SU-DHL-6 (cell line): ENCODE results near the gene CHP1.

Experiments used
- H2AFZ ChIP-seq: fragments of 200-600 bp; sonication (generic); 2 replicates; pipeline ENCODE4 v1.6.1; 2014; ENCODE audit warnings: low read depth, mild to moderate bottlenecking, moderate library complexity, mixed read lengths, antibody characterized with exemption, low read length; ENCODE audit not compliant: severe bottlenecking
- H3F3A ChIP-seq: fragments of 200-600 bp; shearing (Covaris generic); 2 replicates; pipeline ENCODE4 v1.6.0; 2016; ENCODE audit warnings: antibody characterized with exemption, mild to moderate bottlenecking; ENCODE audit not compliant: insufficient read depth
- H3K27ac ChIP-seq: fragments of 200-600 bp; sonication (generic); 2 replicates; pipeline ENCODE4 v1.5.1; 2016; ENCODE audit warnings: low read depth, mild to moderate bottlenecking, low read length, moderate library complexity, mixed read lengths
- H3K27me3 ChIP-seq: fragments of 200-600 bp; sonication (generic), shearing (Covaris generic); 2 replicates; pipeline ENCODE4 v1.6.0; 2014; ENCODE audit warnings: mild to moderate bottlenecking, low read length
- H3K36me3 ChIP-seq: fragments of 200-600 bp; sonication (generic); 2 replicates; pipeline ENCODE4 v1.6.1; 2014; ENCODE audit warnings: mild to moderate bottlenecking, low read length, mixed read lengths
- H3K4me2 ChIP-seq: fragments of 300-600, 200-600 bp; shearing (Covaris generic), sonication (generic); 2 replicates; pipeline ENCODE4 v1.6.0; 2014; ENCODE audit warnings: low read length, low read depth, mild to moderate bottlenecking; ENCODE audit not compliant: poor library complexity, severe bottlenecking
- H3K4me3 ChIP-seq: fragments of 200-600 bp; sonication (generic); 2 replicates; pipeline ENCODE4 v1.5.1; 2014; ENCODE audit warnings: antibody characterized with exemption, low read length, mild to moderate bottlenecking, mixed read lengths; ENCODE audit not compliant: insufficient read depth, poor library complexity, severe bottlenecking
- H3K79me2 ChIP-seq: fragments of 200-600 bp; sonication (generic); 2 replicates; pipeline ENCODE4 v1.6.1; 2014; ENCODE audit warnings: mild to moderate bottlenecking, low read length, moderate library complexity; ENCODE audit not compliant: insufficient read depth
- H3K9ac ChIP-seq: fragments of 200-600 bp; sonication (generic); 2 replicates; pipeline ENCODE4 v1.7.0; 2014; ENCODE audit warnings: mild to moderate bottlenecking, low read length
- H3K9me2 ChIP-seq: fragments of 200-600 bp; sonication (generic); replicated peaks from 2 replicates; pipeline ENCODE4 v1.6.1; 2014; ENCODE audit warnings: low read length; ENCODE audit not compliant: insufficient read depth
- H3K9me3 ChIP-seq: fragments of 200-600 bp; sonication (generic); 2 replicates; pipeline ENCODE4 v1.6.1; 2014; ENCODE audit warnings: low read length, mixed read lengths; ENCODE audit not compliant: insufficient read depth
- H4K20me1 ChIP-seq: fragments of 200-600 bp; sonication (generic); 2 replicates; pipeline ENCODE4 v1.6.1; 2014; ENCODE audit warnings: low read depth, mild to moderate bottlenecking, antibody characterized with exemption, low read length, moderate library complexity, mixed read lengths
- CTCF ChIP-seq: fragments of 200-600 bp; sonication (generic); IDR thresholded peaks from one replicate; pipeline ENCODE4 v1.5.1; 2017; ENCODE audit warnings: antibody characterized with exemption, mild to moderate bottlenecking, low read length, moderate library complexity; ENCODE audit not compliant: insufficient read depth, poor library complexity, severe bottlenecking
- EZH2phosphoT487 ChIP-seq: fragments of 200-600 bp; sonication (generic), shearing (Covaris generic); conservative IDR thresholded peaks from 2 replicates; pipeline ENCODE4 v1.6.1; 2018; ENCODE audit warnings: mild to moderate bottlenecking, antibody characterized with exemption, low read length, moderate library complexity, mixed read lengths

Gene CHP1

GRCh38 chr15:41219381-41219780 lies 11.7 kb upstream of the CHP1 start:
- H3K4me3 ChIP-seq, result no peak overlapping the region

GRCh38 chr15:41230345-41230649 lies 771 bp upstream of the CHP1 start:
- H4K20me1 ChIP-seq, result no peaks in the 10 kb centered on the region
- H3K79me2 ChIP-seq, result peaks cover 17% of the 10 kb centered on the region
- no peaks in the 10 kb centered on the region for H3K27me3 ChIP-seq
- H3K4me3 ChIP-seq, result peak overlapping the region; percentile 73
- peak overlapping the region; percentile 78 for H2AFZ ChIP-seq
- peak overlapping the region; percentile 80 for H3K4me2 ChIP-seq
- H3F3A ChIP-seq, result peaks cover 5% of the 10 kb centered on the region; the same call in 1 of the 2 replicates
- no peaks in the 10 kb centered on the region; the same call in 1 of the 2 replicates for H3K36me3 ChIP-seq
- no peak for TF ChIP-seq EZH2phosphoT487
- TF ChIP-seq CTCF, result no peak
- H3K9me2 ChIP-seq, result no peaks in the 10 kb centered on the region
- peaks cover 6% of the 10 kb centered on the region; the same call in 1 of the 2 replicates for H3K9me3 ChIP-seq
- H3K9ac ChIP-seq, result 0 out of 2 replicates have a peak overlapping the region, but pooled peaks have one; percentile 64
- H3K27ac ChIP-seq, result no peak overlapping the region

More at GRCh38 chr15:41219381-41219780, 11.7 kb upstream of the CHP1 start:
- no peak overlapping the region for H3K4me2 ChIP-seq
- H3K27me3 ChIP-seq, result no peaks in the 10 kb centered on the region
- H3K36me3 ChIP-seq, result no peaks in the 10 kb centered on the region
- H3K9ac ChIP-seq, result no peak overlapping the region
- H4K20me1 ChIP-seq, result no peaks in the 10 kb centered on the region
- no peak for TF ChIP-seq EZH2phosphoT487
- TF ChIP-seq CTCF, result no peak
- H3F3A ChIP-seq, result no peaks in the 10 kb centered on the region
- no peak overlapping the region for H3K27ac ChIP-seq
- H3K9me3 ChIP-seq, result no peaks in the 10 kb centered on the region
- H3K9me2 ChIP-seq, result no peaks in the 10 kb centered on the region
- H2AFZ ChIP-seq, result no peak overlapping the region
- H3K79me2 ChIP-seq, result no peaks in the 10 kb centered on the region

- TF ChIP-seq EZH2phosphoT487 (no peak), CTCF (no peak)
- H3K9me3 ChIP-seq, result peaks cover 6% of the 10 kb centered on the region; the same call in 1 of the 2 replicates
- no peaks in the 10 kb centered on the region for H3K9me2 ChIP-seq
- no peaks in the 10 kb centered on the region for H3K27me3 ChIP-seq
- H3F3A ChIP-seq, result peaks cover 5% of the 10 kb centered on the region; the same call in 1 of the 2 replicates
- no peaks in the 10 kb centered on the region; the same call in 1 of the 2 replicates for H3K36me3 ChIP-seq
- H3K4me3 ChIP-seq, result peak overlapping the region; percentile 73
- peak overlapping the region; percentile 75 for H2AFZ ChIP-seq
- H3K79me2 ChIP-seq, result peaks cover 17% of the 10 kb centered on the region
- no peak overlapping the region; the same call in 1 of the 2 replicates for H3K27ac ChIP-seq
- H3K9ac ChIP-seq, result peak overlapping the region; percentile 64
- H3K4me2 ChIP-seq, result peak overlapping the region; percentile 80
- H4K20me1 ChIP-seq, result no peaks in the 10 kb centered on the region
Observed at GRCh38 chr15:41231422-41232226, 556 bp downstream of the CHP1 start.
